ENCODE results near the gene PLEKHG1.

PLEKHG1 gene

GRCh38 chr6:150599199-150600009 lies at the start of gene PLEKHG1:
PLEKHG1 (plus strand) TSS chr6:150599885; CDS start chr6:150733682, 133,797 bp downstream.
- peak; percentile 24 for DNase-seq

DNA sequence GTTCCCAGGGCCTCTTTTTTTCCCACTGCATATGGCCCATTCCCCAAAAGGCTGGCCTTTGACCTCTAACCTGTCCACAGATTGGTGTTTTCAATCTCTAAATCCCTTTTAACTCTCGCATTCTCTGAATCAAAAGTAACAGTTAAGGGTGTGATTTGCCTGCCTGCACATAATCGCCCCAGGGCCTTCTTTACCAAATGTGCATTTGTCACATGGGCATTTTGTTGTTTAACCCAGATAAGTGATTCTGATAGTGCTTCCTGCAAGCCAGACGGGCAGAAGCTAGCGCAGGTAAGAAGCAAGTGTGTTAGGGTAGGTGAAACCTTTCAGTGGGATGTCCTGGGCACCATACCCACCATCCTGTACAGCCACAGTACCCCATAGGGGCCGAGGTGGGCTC lies 49.4 kb upstream of the PLEKHG1 start:
- DNase-seq: no peak

DNA sequence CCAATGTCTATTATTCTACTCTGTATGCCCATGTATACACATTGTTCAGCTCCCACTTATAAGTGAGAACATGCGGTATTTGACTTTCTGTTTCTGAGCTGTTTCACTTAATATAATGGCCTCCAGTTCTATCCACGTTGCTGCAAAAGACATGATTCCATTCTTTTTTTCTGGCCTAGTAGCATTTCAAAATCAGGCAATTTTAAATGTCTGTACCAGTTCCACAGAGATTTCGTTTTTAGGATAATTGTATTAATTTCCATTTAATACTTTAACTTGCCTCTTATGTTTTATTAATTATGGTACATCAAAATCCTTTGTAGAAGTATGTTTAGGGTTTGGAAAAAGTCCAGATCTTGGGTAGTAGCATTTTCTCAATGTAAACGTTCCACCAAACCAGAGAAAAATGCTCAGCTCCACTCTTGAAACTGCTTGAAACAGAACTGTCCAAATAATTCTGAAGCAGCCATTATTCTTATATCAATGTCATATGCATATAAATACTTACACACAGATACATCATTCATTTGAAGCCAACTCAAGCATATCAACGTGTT lies 42.6 kb upstream of the PLEKHG1 start:
- no peak for DNase-seq

GRCh38 chr6:150560004-150560883 lies 39.4 kb upstream of the PLEKHG1 start:
- no peak for DNase-seq

GRCh38 chr6:150560884-150561219 lies 38.8 kb upstream of the PLEKHG1 start:
- no peak for DNase-seq

DNA sequence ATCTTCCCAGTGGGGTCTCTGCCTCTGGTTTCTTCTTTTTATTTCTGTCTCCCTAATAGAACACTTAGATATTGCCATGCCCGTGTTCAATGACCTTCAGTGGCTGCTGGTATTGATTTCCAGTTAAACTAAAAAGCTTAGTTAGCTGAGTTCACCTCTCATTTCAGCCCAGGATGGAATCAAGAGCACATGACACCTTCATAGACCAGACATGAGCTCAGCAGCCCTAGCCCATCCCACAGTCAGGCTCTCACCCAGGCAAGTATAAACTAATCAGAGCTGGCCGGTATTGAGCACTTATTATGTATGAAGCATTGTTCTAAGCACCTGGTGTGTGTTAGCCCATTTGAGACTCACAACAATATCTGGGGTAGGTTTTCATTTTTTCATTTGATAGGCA lies 33.7 kb upstream of the PLEKHG1 start:
- DNase-seq: no peak

- DNase-seq: no peak
These were observed 33.2 kb upstream of the PLEKHG1 start for GRCh38 chr6:150566486-150566885.

GRCh38 chr6:150567380-150567779 lies 32.3 kb upstream of the PLEKHG1 start:
- DNase-seq: no peak

GRCh38 chr6:150567823-150568383 lies 31.8 kb upstream of the PLEKHG1 start:
- DNase-seq: no peak

GRCh38 chr6:150568560-150568959 lies 31.1 kb upstream of the PLEKHG1 start:
- no peak for DNase-seq

- no peak for DNase-seq
These were observed 30.5 kb upstream of the PLEKHG1 start for GRCh38 chr6:150569161-150569560.

- DNase-seq: no peak
These were observed 26.5 kb upstream of the PLEKHG1 start for GRCh38 chr6:150573041-150573681.

DNA sequence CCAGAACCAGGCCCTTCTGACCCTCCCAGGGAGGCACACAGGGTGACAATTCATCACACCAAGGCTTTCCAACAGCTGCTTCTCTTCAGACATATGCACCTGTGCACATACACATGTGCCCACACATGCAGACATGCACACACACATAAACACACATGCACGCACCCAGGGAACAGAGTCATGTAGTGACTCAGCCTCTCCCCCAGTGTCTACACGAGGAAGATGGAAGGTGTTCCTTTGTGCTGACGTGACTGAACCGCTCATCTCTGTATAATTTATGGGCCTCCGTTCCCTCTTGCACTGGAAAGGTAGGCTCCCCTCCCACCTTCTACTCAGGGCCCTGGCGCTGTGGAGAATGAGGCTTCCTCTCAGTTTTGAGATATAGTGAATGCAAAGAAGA lies 23.8 kb upstream of the PLEKHG1 start:
- DNase-seq: no peak

- DNase-seq: no peak
These were observed 22.9 kb upstream of the PLEKHG1 start for GRCh38 chr6:150576651-150577226.

DNA sequence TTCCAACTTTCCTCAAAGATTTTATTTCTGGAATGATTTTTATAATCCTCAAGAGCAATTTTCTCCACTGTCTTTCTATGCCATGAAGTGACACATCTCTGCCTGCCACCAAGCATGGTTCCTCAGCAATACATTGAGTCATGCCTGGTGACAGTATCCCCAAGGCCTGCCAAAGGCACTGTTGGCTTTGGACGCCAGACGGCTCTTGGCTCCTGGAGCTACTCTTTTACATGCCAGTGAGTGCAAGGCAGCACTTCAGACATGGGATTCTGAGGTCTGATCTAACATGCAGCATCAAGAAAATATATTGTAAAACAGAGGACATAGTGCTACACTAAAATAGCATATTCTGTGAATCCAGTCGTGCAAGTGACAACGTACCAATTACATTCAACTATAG lies 20.1 kb upstream of the PLEKHG1 start:
- no peak for DNase-seq

DNA sequence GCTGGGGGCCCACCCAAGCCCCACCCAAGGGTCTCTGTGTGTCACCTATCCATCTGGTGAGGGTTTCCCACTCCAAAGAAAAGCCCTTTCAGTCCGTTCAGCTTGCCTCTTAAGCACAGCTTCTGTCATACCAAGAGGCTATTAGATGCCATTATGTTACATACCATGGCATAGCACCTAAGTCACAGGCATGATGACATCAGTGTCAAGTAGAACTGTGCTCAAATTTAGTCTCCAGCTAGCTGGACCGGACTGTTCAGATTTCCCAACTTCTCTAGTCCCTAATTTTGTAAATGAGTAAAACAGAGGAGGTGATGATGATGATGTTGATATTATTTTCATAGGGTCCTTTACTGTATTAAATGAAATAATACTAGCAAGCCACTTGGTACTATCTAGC lies 19.2 kb upstream of the PLEKHG1 start:
- no peak for DNase-seq

DNA sequence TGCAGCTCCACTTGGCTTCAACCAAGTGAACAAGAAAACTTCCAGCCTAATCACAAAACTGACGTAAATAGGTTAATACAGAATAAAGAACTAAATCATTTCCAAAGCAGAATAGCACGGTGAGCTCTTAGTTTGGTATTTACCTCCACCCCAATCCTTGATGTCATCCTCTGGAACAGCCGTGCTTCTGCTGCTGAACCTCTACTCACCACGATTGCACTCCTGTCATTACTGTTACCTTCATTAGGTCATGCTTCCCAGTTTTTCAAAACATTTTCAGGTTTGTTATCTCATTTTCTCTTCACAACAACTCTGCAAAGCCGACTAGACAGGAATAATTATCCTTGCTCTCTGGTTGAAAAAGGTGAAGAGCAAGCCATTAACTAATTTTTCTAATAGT lies 15.6 kb upstream of the PLEKHG1 start:
- DNase-seq: no peak

DNA sequence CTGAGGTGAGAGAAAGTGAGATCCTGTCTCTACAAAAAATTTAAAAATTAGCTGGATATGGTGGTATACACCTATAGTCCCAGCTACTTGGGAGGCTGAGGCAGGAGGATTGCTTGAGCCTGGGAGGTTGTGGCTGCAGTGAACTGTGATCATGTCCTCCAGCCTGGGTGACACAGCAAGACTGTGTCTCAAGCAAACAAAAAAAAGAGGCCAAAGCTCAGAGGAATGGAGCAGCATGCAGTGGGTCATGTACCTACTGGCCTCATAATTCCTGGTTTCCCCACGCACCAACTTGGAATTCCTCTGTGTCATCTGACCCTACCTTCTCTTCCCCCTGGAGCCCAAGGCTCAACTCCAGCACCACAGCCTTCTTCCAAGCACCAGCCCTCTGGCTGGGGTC lies 15.1 kb upstream of the PLEKHG1 start:
- DNase-seq: no peak

GRCh38 chr6:150586850-150587359 lies 12.8 kb upstream of the PLEKHG1 start:
- DNase-seq: no peak

- no peak for DNase-seq
These were observed 12.0 kb upstream of the PLEKHG1 start for GRCh38 chr6:150587637-150588036.

- DNase-seq: no peak
These were observed 10.7 kb upstream of the PLEKHG1 start for GRCh38 chr6:150588888-150589499.

- DNase-seq: no peak
These were observed 9.8 kb upstream of the PLEKHG1 start for GRCh38 chr6:150589852-150590251.

All from activated CD4-positive, alpha-beta T cell treated with anti-CD3 and anti-CD28 coated beads for 1 hour (primary cell).